Activated CD4-positive, CD25-positive, alpha-beta regulatory T cell treated with anti-CD3 and anti-CD28 coated beads, Interleukin-2, amount 50 U/mL, for 24 hours (primary cell): Measurements from ENCODE around the gene RPL13.

Experiments
- ATAC-seq, 2 donors: fragments of 150-1000 bp; cut with Tn5 transposase; one replicate each; pipeline ENCODE4 v1.10.0; 2021; ENCODE audit warnings: mild to moderate bottlenecking in 1 of 2, moderate library complexity in 1 of 2

RPL13 gene

GRCh38 chr16:89560378-89561141 lies at the start of gene RPL13:
Gene RPL13, plus strand, starts transcription at chr16:89560682. Its CDS starts 278 bp downstream, at chr16:89560960.
- peak; percentile 90 to 91 for ATAC-seq

DNA sequence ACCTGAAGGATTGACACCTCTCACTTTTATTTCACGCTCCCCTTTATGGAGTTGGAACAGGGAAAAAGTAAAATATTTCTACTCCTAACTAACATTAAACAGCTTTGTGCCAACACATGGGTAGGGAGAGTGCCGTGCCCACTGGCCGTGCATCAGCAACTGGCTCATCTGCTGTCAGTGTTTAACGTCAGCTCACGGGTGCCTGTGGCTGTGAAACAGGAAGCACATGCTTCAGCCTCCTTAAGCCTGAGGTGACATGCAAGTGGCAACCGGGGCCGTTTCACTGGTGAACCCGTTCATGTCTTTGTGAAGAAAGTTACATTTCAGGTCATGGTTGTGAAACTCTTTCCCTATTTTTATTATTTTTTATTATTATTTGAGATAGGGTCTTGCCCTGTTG lies 49.1 kb upstream of the RPL13 start:
- no peak for ATAC-seq

GRCh38 chr16:89512453-89512852 lies 48.0 kb upstream of the RPL13 start:
- no peak for ATAC-seq

GRCh38 chr16:89517128-89517527 lies 43.4 kb upstream of the RPL13 start:
- ATAC-seq: no peak

- no peak for ATAC-seq
These were observed 40.6 kb upstream of the RPL13 start for GRCh38 chr16:89519881-89520280.

DNA sequence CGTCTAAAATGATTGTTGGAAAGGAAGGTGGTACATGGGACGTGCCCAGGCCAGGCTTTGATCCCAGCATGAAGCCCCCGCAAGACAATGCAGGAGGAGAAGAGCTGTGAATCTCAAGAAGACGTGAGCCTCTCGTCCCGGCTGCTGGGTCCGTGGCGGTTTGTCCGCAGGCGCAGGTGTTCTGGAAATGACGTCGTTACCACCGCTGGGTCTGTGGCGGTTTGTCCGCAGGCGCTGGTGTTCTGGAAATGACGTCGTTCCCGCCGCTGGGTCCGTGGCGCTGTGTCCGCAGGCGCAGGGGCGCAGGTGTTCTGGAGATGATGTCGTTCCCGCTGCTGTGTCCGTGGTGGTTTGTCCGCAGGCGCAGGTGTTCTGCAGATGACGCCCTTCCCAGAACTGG lies 38.2 kb upstream of the RPL13 start:
- ATAC-seq: no peak

DNA sequence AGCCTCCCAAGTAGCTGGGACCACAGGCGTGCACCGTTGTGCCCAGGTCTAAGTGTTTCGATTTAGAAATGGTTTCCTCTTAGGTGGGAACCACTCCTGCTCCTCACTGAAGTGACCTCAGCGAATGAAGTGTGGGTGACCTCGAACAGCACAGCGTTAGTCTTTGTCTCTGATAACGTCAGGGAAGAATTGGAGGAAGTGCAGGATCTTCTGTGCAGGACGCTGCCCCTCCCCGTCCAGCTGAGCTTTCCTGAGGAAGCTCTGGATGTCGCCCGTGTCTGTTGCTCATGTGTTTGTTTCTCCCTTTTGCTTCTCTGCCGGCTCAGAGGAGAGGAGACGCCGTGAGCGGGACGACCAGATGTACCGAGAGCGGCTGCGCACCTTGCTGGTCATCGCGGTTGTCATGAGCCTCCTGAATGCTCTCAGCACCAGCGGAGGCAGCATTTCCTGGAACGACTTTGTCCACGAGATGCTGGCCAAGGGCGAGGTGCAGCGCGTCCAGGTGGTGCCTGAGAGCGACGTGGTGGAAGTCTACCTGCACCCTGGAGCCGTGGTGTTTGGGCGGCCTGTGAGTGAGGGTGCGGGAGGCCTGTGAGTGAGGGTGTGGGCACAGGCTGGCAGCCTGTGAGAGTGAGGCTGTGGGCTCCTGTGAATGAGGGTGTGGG lies 36.7 kb upstream of the RPL13 start:
- no peak for ATAC-seq

GRCh38 chr16:89525146-89525913 lies 35.2 kb upstream of the RPL13 start:
- ATAC-seq: no peak

DNA sequence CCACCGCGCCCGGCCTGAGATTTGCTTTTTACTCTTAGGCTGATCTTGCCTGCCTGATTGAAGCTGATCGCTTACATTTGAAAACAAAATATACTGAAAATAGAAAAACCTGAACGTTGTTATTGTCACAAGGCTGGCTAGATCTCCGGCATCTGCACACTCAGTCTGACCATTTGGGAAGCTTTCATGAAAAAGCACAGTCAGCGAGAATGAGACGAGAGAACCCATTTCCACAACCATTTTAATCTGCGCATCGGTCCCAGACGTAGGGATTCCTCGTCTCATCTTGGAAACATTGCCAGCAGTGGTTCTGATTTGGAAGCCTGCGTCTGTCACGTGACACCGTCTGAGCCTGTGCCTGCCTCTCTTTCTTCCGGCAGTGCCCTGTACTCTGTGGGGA lies 31.4 kb upstream of the RPL13 start:
- no peak for ATAC-seq

- ATAC-seq: no peak
These were observed 29.8 kb upstream of the RPL13 start for GRCh38 chr16:89530401-89531381.

- ATAC-seq: no peak
These were observed 28.5 kb upstream of the RPL13 start for GRCh38 chr16:89531821-89532526.

GRCh38 chr16:89534252-89534756 lies 26.2 kb upstream of the RPL13 start:
- ATAC-seq: peak; percentile 35 to 56

DNA sequence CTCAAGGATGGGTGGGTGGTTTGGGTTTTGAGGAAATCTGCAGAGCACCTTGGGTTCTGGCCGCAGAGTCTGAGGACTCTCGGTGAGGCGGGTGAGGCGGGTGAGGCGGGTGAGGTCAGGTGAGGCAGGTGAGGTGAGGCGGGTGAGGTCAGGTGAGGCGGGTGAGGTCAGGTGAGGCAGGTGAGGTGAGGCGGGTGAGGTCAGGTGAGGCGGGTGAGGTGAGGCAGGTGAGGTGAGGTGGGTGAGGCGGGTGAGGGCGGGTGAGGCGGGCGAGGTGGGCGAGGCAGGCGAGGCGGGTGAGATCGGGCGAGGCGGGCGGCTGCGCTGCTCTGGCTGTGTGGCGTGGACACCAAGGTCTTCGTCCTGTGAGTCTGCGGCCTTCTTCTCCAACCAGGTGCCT lies 24.1 kb upstream of the RPL13 start:
- no peak for ATAC-seq

DNA sequence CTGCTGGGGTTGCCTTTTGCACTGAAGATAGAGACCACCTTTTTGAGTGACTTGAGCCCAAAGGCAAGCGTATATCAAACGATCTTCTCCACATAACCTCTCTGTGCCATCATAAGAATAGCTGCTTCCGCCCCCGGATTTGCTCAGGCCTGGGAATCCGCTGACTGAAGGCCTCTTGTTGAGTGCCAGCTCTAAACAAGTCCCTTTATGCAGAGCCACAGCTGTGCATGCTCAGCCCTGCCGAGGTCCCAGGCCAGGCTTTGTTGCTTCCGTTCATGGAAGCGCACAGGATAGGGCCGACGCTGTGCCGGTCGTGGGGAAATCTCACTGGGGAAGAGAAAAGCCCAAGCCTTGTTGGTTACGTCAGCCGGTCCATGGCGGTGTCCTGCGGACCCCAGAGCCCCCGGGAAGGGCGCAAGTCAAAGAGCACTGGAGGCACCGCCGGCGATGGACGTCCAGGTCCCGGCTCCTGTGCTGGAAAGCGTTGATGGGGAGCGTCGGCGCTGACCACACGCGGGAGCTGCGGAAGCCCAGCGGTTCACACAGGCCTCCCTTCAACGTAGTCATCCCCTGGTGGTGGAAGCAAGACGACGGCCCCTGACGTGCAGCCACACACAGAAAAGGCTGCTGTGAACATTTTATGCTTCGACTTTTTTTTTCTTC lies 23.5 kb upstream of the RPL13 start:
- no peak for ATAC-seq

DNA sequence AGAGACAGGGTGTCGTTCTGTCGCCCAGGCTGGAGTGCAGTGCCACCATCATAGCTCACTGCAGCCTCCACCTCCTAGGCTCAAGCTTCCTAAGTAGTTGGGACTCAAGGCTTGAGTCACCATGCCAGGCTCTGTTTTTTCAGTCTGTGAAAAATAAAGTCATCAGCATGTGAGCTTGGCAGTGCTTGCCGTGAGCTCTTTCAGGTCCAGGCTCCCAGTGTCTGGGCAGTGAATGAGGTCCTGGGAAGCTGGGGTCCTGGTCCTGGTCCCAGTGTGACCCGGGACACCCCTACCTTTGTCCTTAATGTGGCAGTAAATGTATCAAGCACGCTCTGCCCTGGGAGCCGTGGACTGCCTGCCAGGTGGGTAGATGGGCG lies 22.9 kb upstream of the RPL13 start:
- ATAC-seq: no peak

- ATAC-seq: no peak
These were observed 22.2 kb upstream of the RPL13 start for GRCh38 chr16:89538286-89538685.

DNA sequence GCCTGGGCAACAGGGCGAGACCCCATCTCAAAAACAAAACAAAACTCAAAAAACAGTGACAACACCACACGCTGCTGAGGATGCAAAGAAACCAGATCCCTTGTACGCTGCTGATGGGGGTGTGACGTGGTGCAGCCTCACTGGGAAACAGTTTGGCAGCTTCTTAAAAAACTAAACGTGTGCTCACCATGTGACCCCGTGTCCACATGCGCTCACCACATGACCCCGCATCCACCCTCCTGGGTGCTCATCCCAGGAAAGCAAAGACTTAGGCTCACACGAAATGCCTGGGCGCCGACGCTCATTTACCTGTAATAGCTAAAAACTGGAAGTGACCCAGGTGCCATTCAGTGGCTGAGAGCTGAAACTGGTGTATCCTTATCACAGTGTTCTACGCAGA lies 19.9 kb upstream of the RPL13 start:
- ATAC-seq: no peak

DNA sequence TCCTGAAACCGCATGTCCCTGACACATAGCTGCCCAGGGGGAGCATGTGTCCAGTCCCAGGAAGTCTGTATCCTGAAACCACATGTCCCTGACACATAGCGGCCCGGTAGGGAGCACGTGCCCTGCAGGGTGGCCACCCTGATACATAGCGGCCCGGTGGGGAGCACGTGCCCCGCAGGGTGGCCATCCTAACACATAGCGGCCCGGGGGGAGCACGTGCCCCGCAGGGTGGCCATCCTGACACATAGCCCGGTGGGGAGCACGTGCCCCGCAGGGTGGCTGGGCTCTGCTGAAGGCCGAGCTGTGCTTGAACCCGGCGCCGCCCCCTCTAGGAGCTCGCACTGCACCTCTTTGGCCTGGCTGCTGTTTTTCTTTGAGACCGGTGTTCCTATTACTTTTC lies 18.7 kb upstream of the RPL13 start:
- no peak for ATAC-seq

DNA sequence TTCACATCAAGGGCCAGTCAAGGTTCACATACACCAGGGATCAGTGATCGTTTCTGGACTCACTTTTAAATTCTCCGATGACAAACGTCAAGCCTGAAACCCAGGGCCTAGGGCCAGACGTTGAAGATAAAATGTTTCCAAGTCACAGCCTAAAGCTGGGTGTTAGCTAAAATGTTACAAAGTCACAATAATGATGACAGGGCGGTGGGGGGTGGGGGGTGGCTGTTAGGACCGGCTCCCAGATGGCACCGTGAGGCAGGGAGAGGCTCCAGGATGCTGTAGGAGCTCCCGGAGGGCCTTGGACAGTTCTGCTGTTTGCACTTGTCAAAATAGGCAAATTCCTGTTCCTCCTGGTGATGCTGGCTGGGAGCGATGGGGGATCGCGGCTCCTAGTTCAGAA lies 16.4 kb upstream of the RPL13 start:
- ATAC-seq: no peak

DNA sequence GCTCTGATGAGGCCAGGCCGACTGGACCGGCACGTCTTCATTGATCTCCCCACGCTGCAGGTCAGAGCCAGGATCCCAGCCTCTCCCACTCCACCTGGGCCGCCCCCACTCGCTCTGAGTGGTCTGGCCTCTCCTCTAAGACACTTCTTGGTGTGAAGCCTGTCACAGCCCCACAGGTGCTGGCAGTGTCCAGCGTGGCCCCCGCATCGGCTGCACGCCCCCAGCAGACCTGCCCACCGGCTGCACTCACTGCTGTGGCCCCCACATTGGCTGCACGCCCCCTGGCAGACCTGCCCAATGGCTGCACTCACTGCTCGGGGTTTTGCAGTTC lies 15.8 kb upstream of the RPL13 start:
- no peak for ATAC-seq
